IMR-90 (cell line): ENCODE results near the gene TBX3. TPM values are rescaled to one million over a fixed set of nuclear protein-coding genes. Genes with fewer than 3 reads are reported as not detected.

ENCODE experiments used
- ATAC-seq: fragments of 200-7000 bp; cut with Tn5 transposase; 2 replicates; pipeline ENCODE4 v1.9.1; 2020; ENCODE audit warnings: low read depth, mild to moderate bottlenecking, moderate library complexity
- BruUV-seq: library from RNA; stranded (reverse); fragments of 400-500 nt; replicated peaks from 2 replicates; lab custom pipeline; 2021; lab: Mats Ljungman, UMichigan
- CTCF ChIA-PET: fragments of 300-600 bp; formaldehyde crosslinking; extraction: SDS; loops from one replicate; lab custom pipeline; 2021; ENCODE audit warnings: antibody characterized with exemption; lab: Yijun Ruan, JAX
- POLR2A ChIA-PET: fragments of 300-600 bp; sonication (Branson Sonifier 250); formaldehyde crosslinking; loops from one replicate; lab custom pipeline; 2022; ENCODE audit warnings: antibody characterized with exemption; ENCODE audit not compliant: unreplicated experiment; lab: Charles Lee
- DNase-seq: peaks from one replicate; pipeline ENCODE4 v3.0.0; 2013
- H2AFZ ChIP-seq: replicated peaks from 2 replicates; pipeline ENCODE3; 2013; ENCODE audit warnings: low read length, mild to moderate bottlenecking; ENCODE audit not compliant: poor library complexity
- H2AK5ac ChIP-seq: 2 replicates; pipeline ENCODE4 v1.6.1; 2013; ENCODE audit warnings: low read depth, low read length, inconsistent platforms
- H2AK9ac ChIP-seq: replicated peaks from 2 replicates; pipeline ENCODE3; 2013; ENCODE audit warnings: mild to moderate bottlenecking, low read depth, low read length, moderate library complexity; ENCODE audit not compliant: poor library complexity
- H2BK120ac ChIP-seq: 2 replicates; pipeline ENCODE4 v1.6.1; 2013; ENCODE audit warnings: low read depth, low read length, inconsistent platforms
- H2BK15ac ChIP-seq: 3 replicates; pipeline ENCODE4 v1.6.1; 2013; ENCODE audit warnings: low read depth, low read length, inconsistent platforms
- H2BK20ac ChIP-seq: 2 replicates; pipeline ENCODE4 v1.6.1; 2013; ENCODE audit warnings: low read depth, mild to moderate bottlenecking, inconsistent platforms, low read length, moderate library complexity
- H2BK5ac ChIP-seq: 2 replicates; pipeline ENCODE4 v1.6.1; 2013; ENCODE audit warnings: mild to moderate bottlenecking, low read depth, low read length, inconsistent platforms; ENCODE audit not compliant: poor library complexity, severe bottlenecking
- H3K14ac ChIP-seq: replicated peaks from 2 replicates; pipeline ENCODE4 v1.6.1; 2013; ENCODE audit warnings: low read depth, low read length, inconsistent platforms
- H3K18ac ChIP-seq: 2 replicates; pipeline ENCODE4 v1.6.1; 2013; ENCODE audit warnings: low read depth, low read length, control low read depth
- H3K23ac ChIP-seq: 2 replicates; pipeline ENCODE4 v1.6.1; 2013; ENCODE audit warnings: low read depth, low read length, inconsistent platforms
- H3K27ac ChIP-seq: 2 replicates; pipeline ENCODE4 v1.5.1; 2013; ENCODE audit warnings: mild to moderate bottlenecking, control low read depth, low read length; ENCODE audit not compliant: insufficient read depth
- H3K27me3 ChIP-seq: 2 replicates; pipeline ENCODE4 v1.6.1; 2013; ENCODE audit warnings: low read length; ENCODE audit not compliant: control insufficient read depth, insufficient read depth
- H3K36me3 ChIP-seq: 2 replicates; pipeline ENCODE4 v1.6.1; 2013; ENCODE audit warnings: low read length, mixed read lengths; ENCODE audit not compliant: control insufficient read depth, insufficient read depth
- H3K4ac ChIP-seq: 2 replicates; pipeline ENCODE4 v1.6.1; 2013; ENCODE audit warnings: low read depth, low read length, inconsistent platforms
- H3K4me1 ChIP-seq: 2 replicates; pipeline ENCODE4 v1.6.1; 2013; ENCODE audit warnings: low read length, mixed read lengths; ENCODE audit not compliant: control insufficient read depth, insufficient read depth
- H3K4me2 ChIP-seq: 2 replicates; pipeline ENCODE4 v1.6.1; 2013; ENCODE audit warnings: low read depth, mild to moderate bottlenecking, control low read depth, low read length, moderate library complexity
- H3K4me3 ChIP-seq: 2 replicates; pipeline ENCODE4 v1.5.1; 2013; ENCODE audit warnings: low read depth, mild to moderate bottlenecking, control low read depth, low read length, moderate library complexity; ENCODE audit not compliant: insufficient read depth
- H3K56ac ChIP-seq: 2 replicates; pipeline ENCODE4 v1.6.1; 2013; ENCODE audit warnings: low read length, inconsistent platforms; ENCODE audit not compliant: insufficient read depth; ENCODE audit errors: extremely low read depth
- H3K79me1 ChIP-seq, 2 experiments: 2 replicates each; pipeline ENCODE4 v1.6.1; 2013; ENCODE audit warnings: low read length in 2 of 2, inconsistent platforms in 1 of 2, low read depth in 1 of 2
- H3K9ac ChIP-seq: 2 replicates; pipeline ENCODE4 v1.6.1; 2013; ENCODE audit warnings: low read depth, low read length, control low read depth
- H3K9me1 ChIP-seq: 2 replicates; pipeline ENCODE4 v1.6.1; 2013; ENCODE audit warnings: low read length, inconsistent platforms; ENCODE audit not compliant: insufficient read depth
- H3K9me3 ChIP-seq: 2 replicates; pipeline ENCODE4 v1.6.1; 2013; ENCODE audit warnings: low read length; ENCODE audit not compliant: control insufficient read depth, insufficient read depth
- H4K20me1 ChIP-seq: 2 replicates; pipeline ENCODE4 v1.6.1; 2013; ENCODE audit warnings: low read length, inconsistent platforms; ENCODE audit not compliant: insufficient read depth
- H4K5ac ChIP-seq: 2 replicates; pipeline ENCODE4 v1.6.1; 2013; ENCODE audit warnings: mild to moderate bottlenecking, low read depth, low read length, control low read depth
- H4K8ac ChIP-seq, 2 experiments: 2 replicates each; pipeline ENCODE4 v1.6.1; 2013; ENCODE audit warnings: low read depth in 2 of 2, low read length in 2 of 2, control low read depth in 1 of 2, inconsistent platforms in 1 of 2
- H4K91ac ChIP-seq: 2 replicates; pipeline ENCODE4 v1.6.1; 2013; ENCODE audit warnings: low read depth, low read length, inconsistent platforms; ENCODE audit not compliant: insufficient read depth
- CHD1 ChIP-seq: IDR thresholded peaks from 2 replicates; pipeline ENCODE4 v1.6.1; 2012; ENCODE audit warnings: low read depth, low read length, improper control_type of control experiment
- ELK1 ChIP-seq: fragments of 150-350 bp; IDR thresholded peaks from 2 replicates; pipeline ENCODE4 v1.6.1; 2016; ENCODE audit warnings: low read depth, mild to moderate bottlenecking, low read length, moderate library complexity, borderline replicate concordance
- MAFK ChIP-seq: IDR thresholded peaks from 2 replicates; pipeline ENCODE4 v1.6.1; 2012; ENCODE audit warnings: low read depth, low read length, improper control_type of control experiment
- MXI1 ChIP-seq: IDR thresholded peaks from 2 replicates; pipeline ENCODE4 v1.6.1; 2012; ENCODE audit warnings: low read depth, mild to moderate bottlenecking, low read length, moderate library complexity, borderline replicate concordance
- POLR2A ChIP-seq: IDR thresholded peaks from 2 replicates; pipeline ENCODE4 v1.6.1; 2012; ENCODE audit warnings: mild to moderate bottlenecking, low read depth, low read length
- USF2 ChIP-seq: fragments of 150-350 bp; IDR thresholded peaks from 2 replicates; pipeline ENCODE4 v1.6.1; 2017; ENCODE audit warnings: mild to moderate bottlenecking, antibody characterized with exemption, low read length, low read depth
- WGBS, 2 experiments: methylation state at CpG; one replicate each; pipeline versions ENCODE4 v1.1.5 to v1.1.7; 2013; ENCODE audit warnings: missing lambda C conversion rate in 2 of 2; ENCODE audit not compliant: insufficient read length in 1 of 2; ENCODE audit errors: extremely low coverage in 2 of 2; 5-methylcytosine and 5-hydroxymethylcytosine counted together
- dilution Hi-C: fragments of 300-500 bp; cut with HindIII; formaldehyde crosslinking; loops from one replicate; pipeline ENCODE4 v1.14.3; 2018; ENCODE audit warnings: low sequenced_read_pairs; ENCODE audit not compliant: unreplicated experiment
- in situ Hi-C: fragments of 300-500 bp; cut with MboI; formaldehyde crosslinking; loops from 3 replicates; pipeline ENCODE4 v1.14.3; 2019; ENCODE audit warnings: low sequenced_read_pairs, inconsistent platforms, mixed read lengths
- intact Hi-C: fragments of 100-400 bp; cut with micrococcal nuclease; formaldehyde crosslinking; loops from 2 replicates; pipeline ENCODE4 v1.10.0; 2022
- polyA plus RNA-seq, 3 experiments: library from polyadenylated mRNA; depleted of rRNA; stranded (reverse); fragments of >200 nt; gene quantifications; 2 replicates each; pipeline ENCODE4 v1.2.3, GENCODE V29; 2012; ENCODE audit warnings: low replicate concordance in 1 of 3
- total RNA-seq: library from RNA; depleted of rRNA; stranded (reverse); fragments of >200 nt; gene quantifications from 2 replicates; pipeline ENCODE4 v1.2.3, GENCODE V29; 2012

TBX3 gene
- total and polyA plus RNA-seq, 2 of the 4 experiments (the other 2 are of a cell fraction): 15.8 to 44.9 TPM

- no TSS peak for BruUV-seq
- peak overlapping the region; percentile 53; the same call in 1 of the 2 replicates for H2AK5ac ChIP-seq
- H4K5ac ChIP-seq: peak overlapping the region; percentile 72
- H3K36me3 ChIP-seq: no peaks in the 10 kb centered on the region
- H3K9me1 ChIP-seq: peaks cover 4% of the 10 kb centered on the region
- DNase-seq (no peak), ATAC-seq (no peak)
- ChIA-PET CTCF (no interaction called here), POLR2A (no interaction called here)
- H3K9ac ChIP-seq: peak overlapping the region; percentile 85
- TF ChIP-seq MAFK (no peak), USF2 (no peak), CHD1 (no peak), ELK1 (no peak), POLR2A (no peak), MXI1 (no peak)
- no peaks in the 10 kb centered on the region for H4K20me1 ChIP-seq
- H2BK5ac ChIP-seq: no peak overlapping the region
- H2BK120ac ChIP-seq: peak overlapping the region; percentile 93
- H3K18ac ChIP-seq: peak overlapping the region; percentile 85
- peak overlapping the region; percentile 97 for H3K4ac ChIP-seq
- no peaks in the 10 kb centered on the region for H3K9me3 ChIP-seq
- H3K4me1 ChIP-seq: peaks cover 18% of the 10 kb centered on the region
- dilution Hi-C loops (no loop called here), intact Hi-C loops (no loop called here), in situ Hi-C loops (no loop called here)
- peak overlapping the region; percentile 96; the same call in 2 of the 3 replicates for H2BK15ac ChIP-seq
- H3K79me1 ChIP-seq: peaks cover 11 to 39% of the 10 kb centered on the region in 2 experiments; a peak in 3 of 4 replicates
- H4K8ac ChIP-seq: peak overlapping the region; percentile 69 to 87
- peak overlapping the region; percentile 92 for H2BK20ac ChIP-seq
- H3K56ac ChIP-seq: peak overlapping the region; percentile 92; the same call in 1 of the 2 replicates
- H3K14ac ChIP-seq: peak overlapping the region; percentile 97
- peak overlapping the region; percentile 96 for H3K4me2 ChIP-seq
- H2AK9ac ChIP-seq: peak overlapping the region; percentile 92
- H3K27ac ChIP-seq: peak overlapping the region; percentile 83
- H3K4me3 ChIP-seq: peak overlapping the region; percentile 76
- H3K23ac ChIP-seq: peak overlapping the region; percentile 98
- peak overlapping the region; percentile 96 for H4K91ac ChIP-seq
- H2AFZ ChIP-seq: peak overlapping the region; percentile 93
- no peaks in the 10 kb centered on the region for H3K27me3 ChIP-seq
- WGBS, 2 experiments: no CpG with 5 or more reads among the region's 13 CpGs
Observed at GRCh38 chr12:114693059-114693531, 9.1 kb upstream of the TBX3 start.
